H1 (cell line): Measurements from ENCODE around the gene DUSP2. TPM values are rescaled to one million over a fixed set of nuclear protein-coding genes. Genes with fewer than 3 reads are reported as not detected.
A peak's percentile ranks its signal among the peaks of the same experiment; 100 is the strongest.

Experiments used
- CTCF ChIA-PET: fragments of 300-600 bp; sonication (Branson Sonifier 250); formaldehyde crosslinking; loops from one replicate; lab custom pipeline; 2021; ENCODE audit not compliant: partially characterized antibody; lab: Charles Lee
- POLR2A ChIA-PET: fragments of 300-600 bp; sonication (Branson Sonifier 250); formaldehyde crosslinking; loops from one replicate; lab custom pipeline; 2021; ENCODE audit warnings: inconsistent platforms; ENCODE audit not compliant: partially characterized antibody; lab: Charles Lee
- DNase-seq, 2 experiments: peaks; one replicate each; pipeline versions ENCODE4 v3.0.0 to v3.0.0-alpha.2; 2010 to 2022; ENCODE audit warnings: low spot score in 2 of 2, low read depth in 1 of 2, mixed read lengths in 1 of 2
- FAIRE-seq: peaks from 2 replicates; lab custom pipeline; 2011; peaks lifted over from hg19 to GRCh38; lab: Jason Lieb, UNC
- H2AFZ ChIP-seq: 2 replicates; pipeline ENCODE4 v1.8.1; 2012; ENCODE audit warnings: low read length, inconsistent platforms
- H2AK5ac ChIP-seq: 2 replicates; pipeline ENCODE4 v1.6.1; 2013; ENCODE audit warnings: low read depth, low read length
- H2BK120ac ChIP-seq: replicated peaks from 2 replicates; pipeline ENCODE3; 2013; ENCODE audit warnings: low read depth, low read length, inconsistent platforms
- H2BK12ac ChIP-seq: 2 replicates; pipeline ENCODE4 v1.6.1; 2013; ENCODE audit warnings: low read depth, low read length
- H2BK15ac ChIP-seq: 2 replicates; pipeline ENCODE4 v1.6.1; 2013; ENCODE audit warnings: low read length
- H2BK20ac ChIP-seq: 2 replicates; pipeline ENCODE4 v1.6.1; 2013; ENCODE audit warnings: low read length
- H2BK5ac ChIP-seq: 2 replicates; pipeline ENCODE4 v1.6.1; 2013; ENCODE audit warnings: low read depth, low read length
- H3K14ac ChIP-seq: 2 replicates; pipeline ENCODE4 v1.6.1; 2013; ENCODE audit warnings: inconsistent platforms; ENCODE audit not compliant: insufficient read length
- H3K18ac ChIP-seq: 2 replicates; pipeline ENCODE4 v1.6.1; 2013; ENCODE audit warnings: low read length; ENCODE audit errors: extremely low read depth
- H3K23ac ChIP-seq: 2 replicates; pipeline ENCODE4 v1.6.1; 2013; ENCODE audit warnings: inconsistent platforms; ENCODE audit not compliant: insufficient read length
- H3K23me2 ChIP-seq: 2 replicates; pipeline ENCODE4 v1.6.1; 2013; ENCODE audit warnings: low read depth, low read length
- H3K27ac ChIP-seq: 2 replicates; pipeline ENCODE4 v1.6.1; 2011; ENCODE audit warnings: low read depth, low read length, inconsistent platforms
- H3K27me3 ChIP-seq, 4 experiments: replicated peaks in 1 of 4; 1 replicate in 1 of 4; 2 replicates in 3 of 4; pipeline versions ENCODE4 v1.6.1 to v1.8.1; 2011 to 2013; ENCODE audit warnings: low read length in 3 of 4, mild to moderate bottlenecking in 3 of 4, inconsistent platforms in 2 of 4, mixed read lengths in 2 of 4, moderate library complexity in 1 of 4; ENCODE audit not compliant: control insufficient read depth in 3 of 4, insufficient read depth in 3 of 4; ENCODE audit errors: extremely low read depth in 1 of 4
- H3K36me3 ChIP-seq, 4 experiments: 2 replicates each; pipeline versions ENCODE4 v1.6.1 to v1.8.1; 2011 to 2013; ENCODE audit warnings: mild to moderate bottlenecking in 4 of 4, low read length in 3 of 4, moderate library complexity in 2 of 4, control low read depth in 1 of 4, inconsistent platforms in 1 of 4; ENCODE audit not compliant: insufficient read depth in 4 of 4, control insufficient read depth in 2 of 4
- H3K4ac ChIP-seq: replicated peaks from 2 replicates; pipeline ENCODE3; 2013; ENCODE audit warnings: low read length, low read depth, mixed read lengths, inconsistent platforms; ENCODE audit not compliant: insufficient read length
- H3K4me1 ChIP-seq, 4 experiments: replicated peaks in 1 of 4; 1 replicate in 1 of 4; 2 replicates in 3 of 4; pipeline versions ENCODE4 v1.6.1 to v1.8.1; 2011 to 2013; ENCODE audit warnings: low read length in 3 of 4, inconsistent platforms in 2 of 4, mixed read lengths in 1 of 4; ENCODE audit not compliant: insufficient read depth in 4 of 4, control insufficient read depth in 3 of 4
- H3K4me2 ChIP-seq, 2 experiments: 2 replicates each; pipeline versions ENCODE4 v1.6.1 to v1.8.1; 2011 to 2013; ENCODE audit warnings: low read depth in 2 of 2, low read length in 2 of 2, control low read depth in 1 of 2, inconsistent platforms in 1 of 2, mild to moderate bottlenecking in 1 of 2; ENCODE audit not compliant: insufficient read depth in 1 of 2
- H3K4me3 ChIP-seq, 4 experiments: fragments of 200-600, 300-600 bp in 1 of 4; sonication (generic), shearing (Covaris generic), sonication (Bioruptor Twin) in 1 of 4; 2 replicates each; pipeline versions ENCODE4 v1.5.1 to v1.8.1; 2011 to 2016; ENCODE audit warnings: low read length in 4 of 4, low read depth in 3 of 4, control low read depth in 2 of 4, inconsistent platforms in 2 of 4, mild to moderate bottlenecking in 2 of 4, mixed read lengths in 1 of 4, moderate library complexity in 1 of 4; ENCODE audit not compliant: insufficient read depth in 2 of 4; ENCODE audit errors: extremely low read depth in 1 of 4
- H3K56ac ChIP-seq: replicated peaks from 2 replicates; pipeline ENCODE3; 2013; ENCODE audit warnings: low read depth, mild to moderate bottlenecking, mixed read lengths, low read length, inconsistent platforms; ENCODE audit not compliant: insufficient read length
- H3K79me1 ChIP-seq: 2 replicates; pipeline ENCODE4 v1.6.1; 2013; ENCODE audit warnings: low read depth, low read length, control low read depth
- H3K79me2 ChIP-seq, 2 experiments: 2 replicates each; pipeline versions ENCODE4 v1.6.1 to v1.8.1; 2012 to 2013; ENCODE audit warnings: low read length in 2 of 2, mild to moderate bottlenecking in 2 of 2, inconsistent platforms in 1 of 2; ENCODE audit not compliant: insufficient read depth in 2 of 2, control insufficient read depth in 1 of 2
- H3K9ac ChIP-seq, 4 experiments: replicated peaks in 1 of 4; 1 replicate in 1 of 4; 2 replicates in 3 of 4; pipeline versions ENCODE4 v1.6.1 to v1.8.1; 2011 to 2013; ENCODE audit warnings: low read depth in 3 of 4, low read length in 3 of 4, control low read depth in 2 of 4, mild to moderate bottlenecking in 2 of 4, moderate library complexity in 2 of 4, inconsistent platforms in 1 of 4; ENCODE audit errors: extremely low read depth in 1 of 4
- H3K9me3 ChIP-seq, 2 experiments: 2 replicates each; pipeline versions ENCODE4 v1.6.1 to v1.8.1; 2012 to 2013; ENCODE audit warnings: mild to moderate bottlenecking in 2 of 2, moderate library complexity in 2 of 2, control low read depth in 1 of 2, inconsistent platforms in 1 of 2, low read depth in 1 of 2, low read length in 1 of 2, mixed read lengths in 1 of 2; ENCODE audit not compliant: insufficient read depth in 2 of 2
- H4K20me1 ChIP-seq, 2 experiments: replicated peaks in 1 of 2; 2 replicates each; pipeline versions ENCODE3 to v1.8.1; 2011 to 2013; ENCODE audit warnings: inconsistent platforms in 2 of 2, low read length in 2 of 2, mild to moderate bottlenecking in 1 of 2; ENCODE audit not compliant: insufficient read depth in 2 of 2, control insufficient read depth in 1 of 2
- H4K5ac ChIP-seq: 2 replicates; pipeline ENCODE4 v1.6.1; 2013; ENCODE audit warnings: low read length, low read depth, mixed read lengths, inconsistent platforms; ENCODE audit not compliant: insufficient read length
- H4K8ac ChIP-seq: 2 replicates; pipeline ENCODE4 v1.8.0; 2013; ENCODE audit warnings: mild to moderate bottlenecking, moderate library complexity, low read length, inconsistent platforms; ENCODE audit not compliant: insufficient read depth; ENCODE audit errors: extremely low read depth
- H4K91ac ChIP-seq: replicated peaks from 2 replicates; pipeline ENCODE3; 2013; ENCODE audit warnings: low read length, mixed read lengths, inconsistent platforms; ENCODE audit not compliant: insufficient read length
- RBBP5 ChIP-seq: IDR thresholded peaks from 2 replicates; pipeline ENCODE4 v1.7.1; 2012; ENCODE audit warnings: low read depth, mild to moderate bottlenecking, inconsistent platforms, low read length, moderate library complexity, borderline replicate concordance
- WGBS, 2 experiments: shearing (Covaris generic) in 1 of 2; methylation state at CpG; one replicate each; pipeline versions ENCODE4 v1.1.6 to v1.1.7; 2013 to 2015; ENCODE audit warnings: low lambda C conversion rate in 2 of 2, mixed read lengths in 2 of 2, inconsistent platforms in 1 of 2, low coverage in 1 of 2, missing lambda C conversion rate in 1 of 2; ENCODE audit not compliant: insufficient replicate concordance in 2 of 2, insufficient coverage in 1 of 2, insufficient read length in 1 of 2; ENCODE audit errors: extremely low coverage in 1 of 2, missing lambda C conversion rate in 1 of 2; 5-methylcytosine and 5-hydroxymethylcytosine counted together
- polyA plus RNA-seq, 7 experiments: library from polyadenylated mRNA; depleted of rRNA in 3 of 7; stranded (reverse) in 5 of 7; unstranded in 2 of 7; fragments of >200 nt in 5 of 7; fragments of 200-250 nt in 2 of 7; gene quantifications; 1 replicate in 5 of 7; 2 replicates in 1 of 7; 4 replicates in 1 of 7; pipeline versions ENCODE4 v1.2.1 to v1.2.3, GENCODE V29; 2011 to 2013; ENCODE audit warnings: missing spikeins in 2 of 7, mixed read lengths in 2 of 7
- total RNA-seq: library from RNA; stranded (reverse); fragmentation: NEBNext Ultra II Directional; extraction: Animal tissue kit (Norgen Biotek cat#: 25700); gene quantifications from 2 replicates; pipeline ENCODE4 v1.2.1, GENCODE V29; 2021

The DUSP2 gene
- total and polyA plus RNA-seq, 2 of the 8 experiments (the other 6 are each of a cell fraction or from before 2014, with no cell fraction given): 10.1 to 10.4 TPM

- Histone ChIP-seq H4K91ac (no peak overlapping the region), H2BK120ac (no peak overlapping the region), H3K9me3 (peaks cover 0 to 5% of the 10 kb centered on the region in 2 experiments; a peak in 1 of 4 replicates), H3K36me3 (no peaks in the 10 kb centered on the region), H4K5ac (no peak overlapping the region), H2BK5ac (no peak overlapping the region), H3K23me2 (peaks cover 11% of the 10 kb centered on the region; the same call in 1 of the 2 replicates), H3K23ac (no peak overlapping the region), H3K9ac (no peak overlapping the region), H4K20me1 (no peaks in the 10 kb centered on the region), H3K79me2 (no peaks in the 10 kb centered on the region), H3K4me2 (peak overlapping the region in 1 of 2 experiments; percentile 4; a peak in 1 of 4 replicates)
- POLR2A ChIA-PET: no interaction called here
- no peak for DNase-seq
- TF ChIP-seq RBBP5: no peak
- TF ChIP-seq, all 59 proteins: peak for 0
- Histone ChIP-seq H2BK20ac (no peak overlapping the region), H4K8ac (no peak overlapping the region), H3K79me1 (no peaks in the 10 kb centered on the region), H3K18ac (no peak overlapping the region), H2AFZ (no peak overlapping the region), H3K4ac (no peak overlapping the region), H3K14ac (no peak overlapping the region), H2BK12ac (no peak overlapping the region), H2BK15ac (no peak overlapping the region), H2AK5ac (no peak overlapping the region), H3K27ac (no peak overlapping the region), H3K56ac (no peak overlapping the region), H3K27me3 (peaks cover 0 to 32% (median 24%) of the 10 kb centered on the region in 4 experiments; a peak in 5 of 7 replicates), H3K4me3 (no peak overlapping the region), H3K4me1 (peaks cover 0 to 22% (median 17%) of the 10 kb centered on the region in 4 experiments; a peak in 6 of 7 replicates)
- FAIRE-seq: no peak
- 83% methylated on average over 12 of the region's 17 CpGs; no CpG with 5 or more reads in 1 of the 2 experiments for WGBS, 2 experiments
- CTCF ChIA-PET: interaction anchor here (0.6 to 6.6 kb wide), 14 partner anchors 11 to 92 kb away, joined by 3 to 61 read pairs (median 5); partner anchors contain the start of gene ASTL
Observed at GRCh38 chr2:96113951-96114350, 31.3 kb downstream of the DUSP2 start.
